Measurements from ENCODE around the gene FPR1. TPM values are rescaled to one million over a fixed set of nuclear protein-coding genes. Genes with fewer than 3 reads are reported as not detected.

The FPR1 gene
- total RNA-seq, 1 donor from 2014 or later = 97.6 TPM

DNA sequence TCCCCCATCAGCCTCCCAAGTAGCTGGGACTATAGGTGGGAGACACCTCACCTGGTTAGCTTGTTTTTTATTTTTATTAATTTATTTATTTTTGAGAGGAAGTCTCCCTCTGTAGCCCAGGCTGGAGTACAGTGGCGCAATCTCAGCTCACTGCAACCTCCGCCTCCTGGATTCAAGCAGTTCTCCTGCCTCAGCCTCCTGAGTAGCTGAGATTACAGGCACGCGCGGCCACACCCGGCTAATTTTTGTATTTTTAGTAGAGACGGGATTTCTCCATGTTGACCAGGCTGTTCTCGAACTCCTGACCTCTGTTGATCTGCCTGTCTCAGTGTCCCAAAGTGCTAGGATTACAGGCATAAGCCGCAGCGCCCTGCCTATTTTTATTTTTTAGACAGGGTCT is 13.2 kb downstream of the FPR1 start:
- DNase-seq (ENCODE audit: low spot score) = peak; percentile 49

GRCh38 chr19:51737924-51738323 is 13.8 kb downstream of the FPR1 start:
- DNase-seq (ENCODE audit: low spot score) = no peak

DNA sequence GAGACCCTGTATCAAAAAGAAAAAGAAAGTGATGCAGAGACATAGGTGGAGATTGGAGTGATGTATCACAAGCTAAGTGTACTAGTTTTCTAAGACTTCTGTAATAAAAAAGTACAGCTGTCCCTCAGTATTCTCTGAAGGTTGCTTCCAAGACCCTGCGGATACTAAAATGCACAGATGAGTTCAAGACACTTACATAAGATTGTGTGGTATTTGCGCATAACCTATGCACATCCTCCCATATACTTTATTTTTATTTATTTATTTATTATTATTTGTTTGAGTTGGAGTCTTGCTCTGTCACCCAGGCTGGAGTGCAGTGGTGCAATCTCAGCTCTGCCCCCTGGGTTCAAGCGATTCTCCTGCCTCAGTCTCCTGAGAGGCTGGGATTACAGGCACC is 14.3 kb downstream of the FPR1 start:
- DNase-seq (ENCODE audit: low spot score) = no peak

- DNase-seq (ENCODE audit: low spot score) = no peak
These were observed 15.8 kb downstream of the FPR1 start for GRCh38 chr19:51735759-51736449.

- no peak for DNase-seq (ENCODE audit: low spot score)
These were observed 17.7 kb downstream of the FPR1 start for GRCh38 chr19:51733742-51734522.

GRCh38 chr19:51729781-51730180 is 21.9 kb downstream of the FPR1 start:
- DNase-seq (ENCODE audit: low spot score) = no peak

DNA sequence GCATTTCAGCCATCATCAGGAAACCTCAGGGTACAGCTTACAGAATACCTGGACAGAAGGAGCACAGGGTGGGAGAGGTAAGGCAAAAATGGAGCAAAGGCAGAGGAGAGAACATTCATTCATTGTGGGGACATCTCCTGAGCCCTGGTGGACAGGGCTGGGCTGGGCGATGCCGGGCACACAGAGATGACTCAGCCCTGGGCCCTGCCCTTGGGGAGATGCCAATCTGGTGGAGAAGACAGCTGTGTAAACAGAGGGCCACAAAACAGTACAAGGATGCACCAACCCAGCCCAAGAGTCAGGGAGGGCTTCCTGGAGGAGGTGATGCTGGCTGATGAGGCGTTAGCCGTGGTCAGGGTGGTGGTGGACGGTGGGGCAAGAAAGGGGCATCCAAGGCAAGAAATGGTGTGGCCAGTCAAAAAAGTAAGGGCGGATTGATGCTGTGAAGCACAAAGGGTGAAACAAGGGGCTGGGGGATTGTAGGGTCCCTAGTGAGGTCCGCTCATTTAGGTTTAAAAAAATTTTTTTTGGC is 24.3 kb downstream of the FPR1 start:
- no peak for DNase-seq (ENCODE audit: low spot score)

GRCh38 chr19:51726049-51726448 is 25.6 kb downstream of the FPR1 start:
- DNase-seq (ENCODE audit: low spot score) = no peak

GRCh38 chr19:51724543-51724942 is 27.1 kb downstream of the FPR1 start:
- DNase-seq (ENCODE audit: low spot score) = no peak

GRCh38 chr19:51722492-51722891 is 29.2 kb downstream of the FPR1 start:
- DNase-seq (ENCODE audit: low spot score) = no peak

- no peak for DNase-seq (ENCODE audit: low spot score)
These were observed 29.8 kb downstream of the FPR1 start for GRCh38 chr19:51721905-51722304.

DNA sequence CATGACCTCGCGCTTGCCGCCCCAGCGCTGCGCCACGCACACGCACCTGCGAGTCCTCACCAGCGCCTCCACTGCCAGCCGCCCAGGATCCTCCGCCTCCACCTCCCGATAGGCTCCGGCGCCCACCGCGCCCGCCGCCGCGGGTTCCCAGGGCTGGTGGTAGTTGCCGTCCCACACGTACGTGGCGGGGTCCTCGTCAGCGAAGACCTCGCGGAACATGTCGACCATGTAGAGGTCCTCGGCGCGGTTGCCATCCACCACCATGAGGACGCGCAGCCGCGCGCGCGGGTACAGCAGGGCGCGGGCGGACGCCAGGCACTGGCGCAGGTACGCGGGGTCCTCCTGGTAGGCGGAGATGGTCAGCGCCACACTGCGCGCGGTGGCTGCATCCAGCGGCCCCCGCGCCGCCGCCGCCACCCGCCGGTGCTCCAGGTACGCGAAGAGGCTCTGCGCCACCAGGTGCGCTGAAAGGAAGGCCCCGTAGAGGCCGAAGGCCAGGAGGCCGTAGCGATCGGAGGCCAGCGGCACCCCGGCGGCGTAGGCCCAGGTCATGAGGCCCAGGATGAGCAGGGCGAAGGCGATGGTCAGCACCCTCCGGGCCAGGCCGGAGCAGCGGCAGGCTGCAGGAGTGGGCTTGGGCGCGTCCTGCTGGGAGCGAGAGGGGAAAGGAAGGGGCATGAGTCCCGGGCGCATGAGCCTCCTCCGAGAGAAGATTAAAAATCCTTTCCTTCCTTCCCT is 32.3 kb downstream of the FPR1 start:
- DNase-seq (ENCODE audit: low spot score) = no peak

DNA sequence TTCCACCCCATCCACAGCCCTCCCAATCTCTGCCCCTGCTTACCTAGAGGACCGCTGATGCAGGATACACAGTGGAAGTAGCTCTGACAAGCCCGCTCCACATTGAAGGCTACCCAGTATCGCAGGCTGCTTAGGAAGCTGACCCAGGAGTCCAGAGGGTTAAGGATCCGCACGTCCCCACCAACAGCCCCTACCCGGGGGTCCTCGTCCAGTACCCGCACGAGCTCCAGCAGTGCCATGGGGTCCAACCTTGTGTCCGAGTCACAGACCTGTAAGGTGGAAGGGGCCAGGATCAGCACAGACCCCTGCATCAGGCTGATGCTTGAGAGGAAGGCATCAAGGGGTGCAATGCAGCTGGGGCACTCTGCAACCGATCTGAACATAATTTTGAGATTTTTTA is 34.8 kb downstream of the FPR1 start:
- DNase-seq (ENCODE audit: low spot score) = no peak

- DNase-seq (ENCODE audit: low spot score) = no peak
These were observed 35.8 kb downstream of the FPR1 start for GRCh38 chr19:51715850-51716249.

DNA sequence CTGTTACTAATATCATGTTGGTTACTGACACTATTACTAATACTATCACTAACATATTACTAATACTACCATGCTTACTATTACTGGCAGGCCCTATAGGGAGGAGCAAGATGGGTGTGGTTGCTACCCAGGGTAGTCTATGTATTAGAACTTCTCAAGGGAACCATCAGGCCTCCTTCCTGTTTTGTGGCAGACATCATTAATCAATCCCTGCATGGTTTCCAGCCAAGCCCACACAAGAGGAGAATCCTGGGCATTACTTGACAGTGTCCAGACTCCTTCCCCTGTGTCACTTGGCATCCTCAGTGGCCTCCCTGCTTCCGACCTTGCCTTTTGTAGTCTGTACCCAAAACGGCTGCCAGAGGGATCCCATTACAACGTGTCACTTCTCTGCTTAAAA is 36.8 kb downstream of the FPR1 start:
- DNase-seq (ENCODE audit: low spot score) = no peak

- DNase-seq (ENCODE audit: low spot score) = no peak
These were observed 38.1 kb downstream of the FPR1 start for GRCh38 chr19:51713319-51714285.

- DNase-seq (ENCODE audit: low spot score) = no peak
These were observed 39.1 kb downstream of the FPR1 start for GRCh38 chr19:51712461-51713081.

DNA sequence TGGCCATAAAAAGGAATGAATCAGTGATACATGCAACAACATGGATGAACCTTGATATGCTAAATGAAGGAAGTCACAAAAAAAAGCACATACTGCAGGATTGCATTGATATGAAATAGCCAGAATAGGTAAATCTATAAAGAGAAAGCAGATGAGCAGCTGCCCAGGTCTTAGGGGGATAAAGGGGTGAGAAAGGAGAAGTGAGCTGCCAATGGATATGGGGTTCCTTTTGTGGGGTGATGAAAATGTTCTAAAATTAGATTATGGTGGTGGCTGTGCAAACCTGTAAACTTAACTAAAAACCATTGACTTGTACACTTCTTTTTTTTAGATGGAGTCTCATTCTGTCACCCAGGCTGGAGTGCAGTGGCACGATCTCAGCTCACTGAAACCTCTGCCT is 40.0 kb downstream of the FPR1 start:
- no peak for DNase-seq (ENCODE audit: low spot score)

- DNase-seq (ENCODE audit: low spot score) = no peak
These were observed 41.5 kb downstream of the FPR1 start for GRCh38 chr19:51710163-51710562.

GRCh38 chr19:51709575-51709974 is 42.1 kb downstream of the FPR1 start:
- no peak for DNase-seq (ENCODE audit: low spot score)
